Activated T-cell treated with anti-CD3 and anti-CD28 coated beads for 4 hours (primary cell): ENCODE results near the gene CCNT2.
"Not testable (repeated sequence)": the region's sequence is repeated elsewhere in the genome, so short reads cannot be mapped to it uniquely, and the experiment has no call there.

Experiments
- DNase-seq: peaks from one replicate; pipeline ENCODE4 v3.0.0-alpha.2; 2020

CCNT2 gene

GRCh38 chr2:134919341-134920210 is 954 bp downstream of the CCNT2 start:
- DNase-seq, result peak; percentile 28

GRCh38 chr2:134924912-134925311 is 6.3 kb downstream of the CCNT2 start:
- DNase-seq, result no peak

GRCh38 chr2:134926231-134926931 is 7.8 kb downstream of the CCNT2 start:
- DNase-seq, result no peak

- DNase-seq, result no peak
Observed at GRCh38 chr2:134927195-134927594, 8.6 kb downstream of the CCNT2 start.

- DNase-seq, result no peak
Observed at GRCh38 chr2:134932864-134933526, 14.4 kb downstream of the CCNT2 start.

DNA sequence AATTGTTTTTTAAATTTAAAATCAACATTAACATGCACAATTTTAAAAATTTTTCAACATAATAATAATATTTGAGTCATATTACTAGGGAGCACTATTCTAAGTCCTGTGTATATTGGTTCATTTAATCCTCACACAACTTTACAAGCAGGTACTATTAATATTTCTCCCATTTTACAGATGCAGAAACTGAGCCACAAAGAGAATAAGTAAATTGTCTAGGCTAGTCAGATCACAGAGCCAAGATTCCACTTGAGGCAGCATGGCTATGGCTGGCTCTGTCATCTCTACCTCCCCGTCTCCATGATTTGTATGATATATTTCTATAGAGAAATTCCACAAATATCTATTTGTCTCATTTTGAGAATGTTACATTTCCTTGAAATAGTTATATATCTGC is 15.1 kb downstream of the CCNT2 start:
- DNase-seq, result no peak

DNA sequence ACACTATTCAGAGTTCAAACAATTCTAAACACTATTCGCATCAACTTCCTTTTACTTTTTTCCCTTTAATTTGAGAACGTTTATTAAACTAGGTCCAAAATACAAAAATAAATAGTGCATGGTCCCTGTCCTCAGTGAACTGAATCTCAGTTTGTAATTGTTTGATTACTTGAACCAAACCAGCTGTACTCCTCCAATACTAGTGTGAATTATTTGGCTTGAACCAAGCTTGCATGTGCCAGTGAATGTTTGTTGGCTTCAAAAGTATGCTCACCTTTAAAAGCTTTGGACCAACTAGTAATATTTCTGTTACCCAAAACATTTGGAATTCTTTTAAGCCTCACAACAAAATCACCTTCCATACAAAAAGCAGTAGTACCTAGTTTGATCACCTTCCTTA is 15.5 kb downstream of the CCNT2 start:
- DNase-seq, result no peak

- DNase-seq, result no peak
Observed at GRCh38 chr2:134934641-134935040, 16.0 kb downstream of the CCNT2 start.

GRCh38 chr2:134936691-134937090 is 18.1 kb downstream of the CCNT2 start:
- no peak for DNase-seq

- no peak for DNase-seq
Observed at GRCh38 chr2:134943540-134943939, 24.9 kb downstream of the CCNT2 start.

- no peak for DNase-seq
Observed at GRCh38 chr2:134944975-134945374, 26.4 kb downstream of the CCNT2 start.

DNA sequence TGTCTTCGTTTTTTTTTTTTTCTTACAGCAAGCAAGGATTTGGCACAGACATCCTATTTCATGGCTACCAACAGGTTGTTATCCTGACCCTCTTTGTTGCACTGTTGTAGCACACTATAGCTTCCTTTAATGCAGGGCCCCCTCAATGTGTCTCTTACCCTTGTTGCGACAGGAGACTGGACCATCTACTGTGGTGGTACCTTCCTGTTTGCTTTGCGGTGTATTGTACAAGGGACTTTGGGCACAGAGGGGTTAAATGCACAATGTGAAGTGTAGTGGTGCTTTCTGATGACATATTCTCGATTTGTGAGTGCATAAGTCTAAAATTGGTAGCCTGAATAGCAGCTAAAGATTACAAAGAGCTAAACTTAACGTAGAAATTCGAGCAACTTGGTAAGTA is 27.5 kb downstream of the CCNT2 start:
- no peak for DNase-seq

DNA sequence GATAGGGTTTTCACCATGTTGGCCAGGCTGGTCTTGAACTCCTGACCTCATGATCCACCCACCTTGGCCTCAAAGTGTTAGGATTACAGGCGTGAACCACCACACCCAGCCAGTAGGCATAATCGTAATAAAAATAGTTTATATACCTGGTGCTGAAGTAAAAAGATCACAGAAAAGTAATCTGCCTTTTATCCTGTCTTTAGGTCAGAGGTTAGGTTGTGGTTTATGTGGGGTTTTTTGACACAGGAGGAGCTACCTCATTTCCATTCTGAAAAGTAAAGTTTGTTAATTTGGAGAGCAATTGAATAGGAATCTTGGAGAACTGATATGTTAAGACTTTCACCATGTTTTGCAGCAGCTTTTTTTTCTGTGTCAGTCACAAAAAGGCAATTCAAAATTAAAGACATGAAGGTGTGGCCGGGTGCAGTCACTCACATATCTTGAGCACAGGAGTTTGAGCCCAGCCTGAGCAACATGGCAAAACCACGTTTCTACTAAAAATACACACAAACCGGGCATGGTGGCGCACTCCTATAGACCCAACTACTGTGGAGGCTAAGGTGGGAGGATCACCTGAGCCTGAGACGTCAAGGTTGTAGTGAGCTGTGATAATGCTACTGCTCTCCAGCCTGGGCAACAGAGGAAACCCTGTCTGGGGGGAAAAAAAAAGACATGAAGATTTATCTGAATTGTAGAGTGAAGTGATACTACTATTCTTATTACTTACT is 31.5 kb downstream of the CCNT2 start:
- DNase-seq, result no peak

- no peak for DNase-seq
Observed at GRCh38 chr2:134950886-134951285, 32.3 kb downstream of the CCNT2 start.

- DNase-seq, result no peak
Observed at GRCh38 chr2:134952608-134953007, 34.0 kb downstream of the CCNT2 start.

GRCh38 chr2:134954065-134954464 is 35.4 kb downstream of the CCNT2 start:
- DNase-seq, result no peak

DNA sequence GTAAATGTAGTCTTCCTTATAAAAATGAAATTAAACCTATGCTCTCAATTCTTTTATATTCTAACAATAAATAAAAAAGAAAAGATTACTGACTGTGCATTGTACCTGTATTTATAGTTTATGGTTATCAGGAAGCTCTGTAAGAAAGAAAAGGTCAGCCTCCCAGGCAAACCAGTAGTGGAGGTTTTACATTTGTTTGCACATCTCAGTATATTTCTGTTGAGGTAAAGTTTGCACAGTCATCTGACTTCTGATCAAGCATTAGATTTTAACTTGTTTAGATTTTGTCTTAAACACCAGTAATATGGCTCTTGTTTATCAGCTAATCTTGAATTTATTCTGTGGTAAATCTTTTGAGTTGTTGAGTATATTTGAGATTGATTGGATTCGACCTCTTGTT is 37.1 kb downstream of the CCNT2 start:
- DNase-seq, result no peak

GRCh38 chr2:134957477-134957876 is 38.9 kb downstream of the CCNT2 start:
- DNase-seq, result no peak

- not testable (repeated sequence) for DNase-seq
Observed at GRCh38 chr2:134967166-134967565, 48.5 kb downstream of the CCNT2 start.

DNA sequence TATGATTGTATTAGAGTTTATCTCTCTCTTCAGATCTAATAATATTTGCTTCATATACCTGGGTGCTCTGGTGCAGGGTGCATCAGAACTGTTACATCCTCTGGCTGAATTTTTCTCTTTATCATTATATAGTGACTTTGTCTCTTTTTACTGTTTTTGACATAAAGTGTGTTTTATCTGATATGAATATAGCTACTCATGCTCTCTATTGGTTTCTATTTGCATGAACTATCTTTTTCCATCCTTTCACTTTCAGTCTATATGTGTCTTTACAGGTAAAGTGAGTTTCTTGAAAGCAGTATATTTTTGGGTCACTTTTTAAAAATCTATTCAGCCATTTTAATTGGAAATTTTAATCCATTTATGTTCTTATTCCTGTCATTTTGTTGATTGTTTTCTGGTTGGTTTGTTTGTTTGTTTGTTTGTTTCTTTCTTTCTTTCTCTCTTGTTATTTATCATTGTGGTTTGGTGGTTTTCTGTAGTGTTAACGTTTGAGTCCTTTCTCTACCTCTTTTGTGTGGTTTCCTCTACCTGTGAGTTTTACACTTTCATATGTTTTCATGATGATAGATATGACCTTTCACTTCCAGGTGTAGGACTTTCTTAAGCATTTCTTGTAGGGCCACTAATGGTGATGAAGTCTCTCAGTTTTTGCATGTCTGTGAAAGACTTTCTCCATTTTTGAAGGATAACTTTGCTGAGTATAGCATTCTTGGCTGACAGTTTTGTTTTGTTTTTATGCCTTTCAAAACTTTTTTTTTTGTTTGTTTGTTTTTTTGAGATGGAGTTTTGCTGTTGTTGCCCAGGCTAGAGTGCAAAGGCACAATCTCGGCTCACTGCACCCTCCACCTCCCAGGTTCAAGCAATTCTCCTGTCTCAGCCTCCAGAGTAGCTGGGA is 54.9 kb downstream of the CCNT2 start:
- no peak for DNase-seq

- no peak for DNase-seq
Observed at GRCh38 chr2:134975281-134976009, 56.8 kb downstream of the CCNT2 start.
